HG03108 (cell line): Measurements from ENCODE around the gene TTLL8.

Experiments used
- ATAC-seq: cut with Tn5 transposase; IDR thresholded peaks from one replicate; pipeline ENCODE4 v1.9.1; 2021; ENCODE audit warnings: moderate library complexity; ENCODE audit not compliant: unreplicated experiment

TTLL8 gene

DNA sequence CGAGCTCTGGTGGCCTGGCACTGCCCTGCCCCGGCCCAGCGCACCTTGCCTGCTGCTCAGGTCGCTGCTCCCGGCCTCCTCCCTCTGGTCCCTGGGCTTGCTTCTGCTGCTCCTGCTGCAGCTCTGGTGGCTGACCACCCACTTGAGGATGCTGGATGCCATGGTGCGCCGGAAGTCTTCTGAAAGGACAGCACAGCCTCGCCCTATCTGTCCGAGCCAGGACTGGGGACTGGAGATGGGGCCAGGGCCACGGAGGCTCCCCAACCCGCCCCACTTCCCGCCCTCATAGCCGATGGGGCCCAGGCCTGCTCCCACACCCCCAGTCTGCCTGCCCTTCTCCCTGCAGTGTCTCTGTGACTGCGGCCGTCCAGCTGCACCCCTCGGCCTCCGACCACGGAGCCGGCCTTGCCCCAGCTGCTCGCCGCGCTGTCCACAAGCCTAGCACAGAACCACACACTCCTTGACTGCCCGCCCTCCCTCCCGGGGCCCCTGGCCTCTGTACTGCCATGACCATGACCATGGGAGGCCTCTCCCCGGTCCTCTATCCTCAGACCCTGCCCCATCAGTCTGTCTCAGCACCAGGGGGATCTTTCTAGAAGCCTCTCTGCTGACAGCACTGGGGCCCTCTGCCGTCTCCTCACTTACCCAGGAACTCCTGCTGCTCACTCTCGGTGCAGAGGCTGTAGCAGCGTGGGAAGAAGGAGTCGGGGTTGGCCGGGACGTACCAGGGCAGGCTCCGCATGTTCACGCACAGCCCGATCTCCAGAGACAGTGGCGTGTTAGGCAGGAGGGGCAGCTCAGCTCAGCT is 12.7 kb downstream of the TTLL8 start:
- no peak for ATAC-seq

- ATAC-seq, result no peak
Observed at GRCh38 chr22:50044485-50045118, 13.5 kb downstream of the TTLL8 start.

GRCh38 chr22:50041361-50042065 is 16.6 kb downstream of the TTLL8 start:
- ATAC-seq, result no peak

GRCh38 chr22:50040717-50041116 is 17.4 kb downstream of the TTLL8 start:
- ATAC-seq, result no peak

DNA sequence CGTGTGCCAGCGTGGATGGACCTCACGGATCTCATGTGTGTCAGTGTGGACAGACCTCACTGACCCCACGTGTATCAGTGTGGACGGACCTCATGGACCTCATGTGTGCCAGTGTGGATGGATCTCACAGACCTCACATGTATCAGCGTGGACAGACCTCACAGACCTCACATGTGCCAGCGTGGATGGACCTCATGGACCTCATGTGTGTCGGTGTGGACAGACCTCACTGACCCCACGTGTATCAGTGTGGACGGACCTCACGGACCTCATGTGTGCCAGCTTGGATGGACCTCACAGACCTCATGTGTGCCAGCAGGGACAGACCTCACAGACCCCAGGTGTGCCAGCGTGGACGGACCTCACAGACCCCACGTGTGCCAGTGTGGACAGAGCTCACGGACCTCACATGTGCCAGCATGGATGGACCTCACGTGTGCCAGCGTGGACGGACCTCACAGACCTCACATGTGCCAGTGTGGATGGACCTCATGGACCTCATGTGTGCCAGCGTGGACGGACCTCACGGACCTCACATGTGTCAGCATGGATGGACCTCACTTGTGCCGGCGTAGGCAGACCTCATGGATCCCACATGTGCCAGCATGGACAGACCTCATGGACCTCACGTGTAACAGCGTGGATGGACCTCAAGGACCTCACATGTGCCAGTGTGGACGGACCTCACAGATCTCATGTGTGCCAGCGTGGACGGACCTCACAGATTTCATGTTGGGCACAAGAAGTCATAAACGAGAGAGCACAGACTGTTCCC is 18.2 kb downstream of the TTLL8 start:
- ATAC-seq, result no peak

GRCh38 chr22:50035976-50036724 is 21.9 kb downstream of the TTLL8 start:
- ATAC-seq, result no peak

- no peak for ATAC-seq
Observed at GRCh38 chr22:50035131-50035881, 22.8 kb downstream of the TTLL8 start.

DNA sequence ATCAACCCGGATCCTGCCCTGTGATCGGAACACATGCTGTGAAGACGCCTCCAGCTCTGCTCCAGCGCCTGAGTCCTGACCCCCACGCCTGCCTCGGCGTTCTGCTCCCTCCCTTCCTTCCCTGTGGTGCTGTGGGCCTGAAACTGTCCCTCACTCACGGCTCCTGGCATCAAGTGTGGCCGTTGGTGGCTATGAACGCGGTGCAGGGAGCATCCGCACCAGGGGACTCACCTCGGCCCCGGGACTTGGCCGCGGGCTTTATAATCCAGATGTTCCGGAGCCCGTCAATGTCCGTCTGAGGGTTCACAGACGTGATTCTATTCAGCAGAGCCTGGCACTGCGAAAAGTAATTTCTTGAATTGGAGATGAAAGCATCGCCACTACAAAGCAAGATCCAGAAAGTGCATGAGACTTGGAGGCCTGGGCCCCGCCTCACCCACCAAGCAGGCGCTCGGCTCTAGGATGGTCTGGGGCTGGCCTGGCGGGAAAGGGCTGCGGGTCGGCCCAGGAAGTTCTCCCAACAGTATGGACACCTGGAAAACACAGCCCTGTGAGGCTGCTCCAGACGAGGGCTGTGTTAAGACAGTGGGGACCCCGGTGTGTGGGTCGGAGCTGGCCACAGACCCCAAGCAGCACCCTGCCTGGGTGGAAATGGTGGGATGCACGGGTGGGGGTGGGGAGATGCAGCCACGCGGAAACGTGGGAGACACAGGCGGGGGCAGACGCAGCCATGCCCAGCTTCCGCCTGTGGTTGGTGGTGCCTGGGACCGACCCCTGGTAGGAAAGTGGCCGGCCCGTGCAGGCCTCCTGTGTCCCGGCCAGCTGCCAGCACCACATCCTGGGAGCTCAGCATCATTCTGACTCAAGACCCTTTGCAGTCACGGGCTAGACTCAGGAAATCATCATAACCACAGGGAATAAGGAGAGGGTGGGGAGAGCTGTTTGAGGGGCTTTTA is 23.7 kb downstream of the TTLL8 start:
- ATAC-seq, result no peak

DNA sequence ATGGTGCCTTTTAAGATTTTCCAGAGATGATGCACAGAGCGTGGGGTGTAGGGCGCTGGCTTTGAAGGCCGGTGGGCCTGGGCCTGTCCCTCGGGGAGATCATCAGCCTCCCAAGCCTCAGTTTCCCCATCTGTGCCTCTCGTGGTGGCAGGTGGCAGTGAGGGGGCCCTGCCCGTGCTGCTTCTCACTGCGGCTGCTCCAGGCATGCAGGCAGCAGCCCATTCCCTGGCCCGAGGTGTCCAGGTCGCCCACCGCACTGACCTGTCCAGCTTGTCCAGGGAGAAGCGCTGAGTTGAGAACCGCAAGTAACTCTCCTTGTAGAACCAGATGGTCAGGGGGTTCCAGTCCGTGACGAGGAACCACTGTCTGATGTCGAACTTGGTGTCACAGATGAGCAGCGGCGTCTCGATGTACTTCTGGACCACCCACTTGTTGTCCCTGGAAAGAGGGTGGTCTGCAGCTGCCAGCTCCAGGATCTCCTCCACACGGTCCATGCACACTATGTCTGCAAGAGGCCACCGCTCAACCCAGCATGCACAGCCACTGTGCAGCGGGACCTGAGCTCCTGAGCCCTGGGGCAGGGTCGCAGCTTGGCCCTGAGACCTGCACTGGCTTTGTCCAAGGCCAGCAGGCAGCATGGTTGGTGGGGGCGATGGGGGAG is 25.0 kb downstream of the TTLL8 start:
- ATAC-seq, result no peak

DNA sequence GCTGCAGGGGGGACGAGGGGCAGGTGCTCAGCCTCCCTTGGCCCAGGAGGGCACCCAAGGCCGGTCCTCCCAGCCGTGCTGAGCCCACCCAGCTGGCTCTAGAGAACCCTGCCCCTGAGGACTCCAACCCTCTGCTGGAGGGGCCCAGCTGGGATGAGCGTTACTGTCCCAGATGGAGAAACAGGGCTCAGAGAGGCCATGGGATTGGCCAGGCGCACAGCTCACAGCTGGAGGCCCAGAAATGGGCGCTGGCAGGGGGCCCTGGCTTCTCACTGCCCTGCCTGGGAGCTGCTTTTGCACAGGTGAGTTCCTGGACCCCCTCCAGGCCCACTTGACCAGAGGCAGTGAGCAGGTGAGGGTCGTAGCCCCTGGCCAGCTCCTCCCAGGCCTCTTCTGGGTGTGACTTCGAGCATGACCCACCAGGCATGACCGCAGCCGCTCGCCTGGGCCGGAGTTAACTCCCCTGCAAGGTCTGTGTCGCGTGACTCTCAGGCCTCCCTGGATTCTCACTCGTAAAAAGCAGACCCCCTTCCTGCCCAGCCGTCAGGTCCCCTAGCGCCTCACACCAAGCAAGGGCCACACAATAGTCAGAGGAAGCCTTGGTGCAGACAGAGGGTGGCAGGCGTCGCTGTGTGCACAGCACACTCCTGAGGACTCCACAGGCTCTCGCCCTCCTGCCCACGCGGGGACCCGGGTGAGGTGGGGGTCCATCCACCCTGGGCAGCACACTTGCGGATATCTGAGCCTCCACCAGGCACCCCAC is 25.8 kb downstream of the TTLL8 start:
- no peak for ATAC-seq

- no peak for ATAC-seq
Observed at GRCh38 chr22:50031189-50032091, 26.7 kb downstream of the TTLL8 start.

- ATAC-seq, result no peak
Observed at GRCh38 chr22:50030297-50031188, 27.6 kb downstream of the TTLL8 start.

DNA sequence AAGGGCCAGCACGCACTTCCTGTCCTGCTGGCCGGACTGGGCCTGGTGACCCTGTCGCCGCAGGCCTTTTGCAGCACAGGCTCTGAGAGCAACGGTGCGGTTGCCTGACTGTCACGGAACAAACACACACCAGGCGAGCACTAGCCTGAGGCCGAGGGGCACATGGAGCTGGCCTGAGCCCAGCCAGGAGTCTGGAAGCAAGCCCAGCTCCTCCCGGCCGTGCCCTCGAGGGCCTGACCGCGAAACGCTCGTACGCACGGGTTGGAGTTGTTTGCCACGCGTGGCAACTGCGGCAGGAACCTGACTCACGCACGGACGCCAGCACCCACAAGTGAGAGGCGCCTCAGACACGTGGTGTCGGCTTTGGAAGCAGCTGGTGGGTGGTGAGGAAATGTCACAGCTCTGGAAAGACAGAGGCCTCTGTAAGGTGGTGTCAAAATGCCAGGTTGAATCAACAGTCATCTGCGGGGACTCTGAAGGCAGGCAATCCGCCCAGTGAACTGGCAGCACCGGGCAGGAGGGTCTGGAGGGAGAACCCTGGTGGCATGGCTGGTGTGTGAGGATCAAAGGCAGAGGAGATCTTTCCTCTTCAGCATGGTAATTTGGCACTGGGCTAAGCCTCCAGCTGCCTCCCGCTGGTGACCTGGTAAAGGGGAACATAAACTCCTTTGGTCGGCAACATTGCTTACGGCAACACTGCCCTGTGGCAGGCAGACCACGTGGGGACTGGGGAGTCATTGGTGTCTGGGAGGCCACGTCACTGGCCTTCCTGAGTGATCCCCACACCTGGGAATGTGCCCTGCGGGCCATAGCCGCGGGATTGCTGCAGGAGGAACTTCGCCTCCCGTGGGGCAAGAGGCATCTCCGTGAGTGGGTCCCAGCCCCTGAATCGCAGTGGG is 30.2 kb downstream of the TTLL8 start:
- no peak for ATAC-seq

DNA sequence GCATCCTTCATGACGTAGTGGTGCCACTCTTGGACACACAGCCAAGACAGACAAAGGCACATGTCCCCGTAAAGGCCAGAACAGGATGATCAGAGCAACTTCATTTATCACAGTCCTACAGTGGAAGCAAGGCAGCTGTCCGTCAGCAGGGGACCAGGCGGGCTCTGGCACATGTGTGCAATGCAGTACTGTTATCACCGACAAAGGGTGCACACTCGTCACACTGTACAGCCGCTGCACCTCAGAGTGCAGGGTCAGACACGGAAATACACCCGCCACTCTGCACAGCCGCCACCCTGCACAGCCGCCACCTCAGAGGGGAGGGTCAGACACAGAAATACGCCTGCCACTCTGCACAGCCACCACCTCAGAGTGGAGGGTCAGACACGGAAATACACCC is 32.1 kb downstream of the TTLL8 start:
- no peak for ATAC-seq
